T-helper 2 cell treated with Interferon-gamma antibody and Interleukin-4, amounts not matched to agents 5 μg/mL and 100 μg/mL, for 36 hours (primary cell): ENCODE measurements around the gene BACH2.

Experiments used
- DNase-seq: peaks from one replicate; pipeline ENCODE4 v3.0.0; 2021; ENCODE audit warnings: low spot score
- H3K27ac Mint-ChIP-seq: one replicate; pipeline ENCODE4 v1.8.0; 2021; ENCODE audit warnings: mild to moderate bottlenecking, mixed read lengths
- H3K27me3 Mint-ChIP-seq: one replicate; pipeline ENCODE4 v1.8.0; 2021; ENCODE audit warnings: low read depth, mixed read lengths
- H3K36me3 Mint-ChIP-seq: one replicate; pipeline ENCODE4 v1.8.0; 2021; ENCODE audit warnings: low read depth, mixed read lengths
- H3K4me1 Mint-ChIP-seq: one replicate; pipeline ENCODE4 v1.8.0; 2021; ENCODE audit warnings: low read depth, mixed read lengths
- H3K4me3 Mint-ChIP-seq: one replicate; pipeline ENCODE4 v1.8.0; 2022; ENCODE audit warnings: mild to moderate bottlenecking, moderate library complexity, mixed read lengths
- H3K9me3 Mint-ChIP-seq: one replicate; pipeline ENCODE4 v1.8.0; 2021; ENCODE audit warnings: mixed read lengths

BACH2 gene

GRCh38 chr6:90294989-90295853, 1.4 kb downstream of the BACH2 start:
- H3K36me3 Mint-ChIP-seq, result peaks cover 26% of the 10 kb centered on the region
- peak overlapping the region; percentile 89 for H3K27ac Mint-ChIP-seq
- H3K27me3 Mint-ChIP-seq, result peaks cover 21% of the 10 kb centered on the region
- no peaks in the 10 kb centered on the region for H3K9me3 Mint-ChIP-seq
- H3K4me1 Mint-ChIP-seq, result peaks cover 49% of the 10 kb centered on the region
- peak; percentile 86 for DNase-seq
- H3K4me3 Mint-ChIP-seq, result peak overlapping the region; percentile 92

- peak overlapping the region; percentile 89 for H3K27ac Mint-ChIP-seq
- peaks cover 31% of the 10 kb centered on the region for H3K36me3 Mint-ChIP-seq
- H3K27me3 Mint-ChIP-seq, result peaks cover 14% of the 10 kb centered on the region
- H3K4me3 Mint-ChIP-seq, result peak overlapping the region; percentile 92
- no peak for DNase-seq
- H3K4me1 Mint-ChIP-seq, result peaks cover 51% of the 10 kb centered on the region
- no peaks in the 10 kb centered on the region for H3K9me3 Mint-ChIP-seq
Measured at GRCh38 chr6:90294614-90294988, 2.0 kb downstream of the BACH2 start.

GRCh38 chr6:90294008-90294511, 2.6 kb downstream of the BACH2 start:
- H3K4me3 Mint-ChIP-seq, result peak overlapping the region; percentile 92
- peak overlapping the region; percentile 89 for H3K27ac Mint-ChIP-seq
- DNase-seq, result no peak
- H3K27me3 Mint-ChIP-seq, result peaks cover 10% of the 10 kb centered on the region
- peaks cover 57% of the 10 kb centered on the region for H3K4me1 Mint-ChIP-seq
- H3K9me3 Mint-ChIP-seq, result no peaks in the 10 kb centered on the region
- peaks cover 35% of the 10 kb centered on the region for H3K36me3 Mint-ChIP-seq

DNA sequence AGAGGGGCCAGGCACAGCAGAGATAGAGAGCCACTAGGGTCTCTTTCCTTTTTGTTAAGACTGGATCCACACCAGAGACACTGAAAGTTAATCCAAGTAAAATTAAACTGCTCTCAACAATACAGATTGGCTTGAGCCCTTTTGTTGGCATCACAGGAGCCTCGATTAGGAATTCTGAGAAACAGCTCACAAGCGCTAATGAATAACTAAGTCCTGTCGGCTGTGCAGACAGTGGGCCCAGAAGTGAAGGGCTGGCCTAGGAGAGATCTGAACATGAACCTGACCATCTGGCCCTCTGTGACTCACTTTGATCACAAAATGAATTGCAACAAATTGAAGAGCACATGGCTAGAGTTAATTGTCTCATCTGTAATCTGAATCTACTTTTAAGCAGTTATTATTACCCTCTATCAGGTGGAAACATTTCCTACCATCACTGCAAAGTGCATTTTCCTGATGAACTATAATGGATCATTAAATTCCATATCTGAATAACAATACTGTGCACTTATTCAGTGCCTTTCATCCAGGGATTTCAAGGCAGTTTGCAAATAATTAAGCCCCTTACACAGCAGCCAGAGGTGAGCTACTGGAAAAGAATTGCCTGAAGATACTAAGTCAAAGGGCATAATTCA, 3.2 kb downstream of the BACH2 start:
- Mint-ChIP-seq H3K4me3 (peak overlapping the region; percentile 92), H3K27me3 (peaks cover 4% of the 10 kb centered on the region), H3K4me1 (peaks cover 63% of the 10 kb centered on the region), H3K36me3 (peaks cover 35% of the 10 kb centered on the region), H3K9me3 (no peaks in the 10 kb centered on the region), H3K27ac (peak overlapping the region; percentile 89)
- DNase-seq, result no peak

DNA sequence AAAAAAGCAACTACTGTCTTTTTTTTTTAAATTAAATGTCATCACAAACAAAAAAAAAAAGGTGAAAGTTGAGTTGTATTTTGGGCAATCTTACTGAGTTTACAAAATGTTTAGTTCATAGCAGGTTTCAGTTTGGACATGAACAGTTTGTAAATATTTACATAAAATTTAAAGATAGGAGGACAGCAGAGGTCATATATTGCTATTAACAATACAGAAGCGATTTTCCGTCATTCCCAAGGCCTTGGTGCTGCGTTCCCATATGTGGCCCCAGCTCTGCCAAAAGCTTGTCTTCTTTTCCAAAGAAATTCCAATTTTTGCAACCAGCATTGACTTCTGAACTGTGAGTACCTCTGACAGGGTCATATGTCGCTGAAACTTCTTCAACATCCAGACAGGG, 5.1 kb downstream of the BACH2 start:
- DNase-seq, result no peak
- H3K36me3 Mint-ChIP-seq, result peaks cover 48% of the 10 kb centered on the region
- peak overlapping the region; percentile 33 for H3K27ac Mint-ChIP-seq
- peaks cover 78% of the 10 kb centered on the region for H3K4me1 Mint-ChIP-seq
- peak overlapping the region; percentile 92 for H3K4me3 Mint-ChIP-seq
- H3K9me3 Mint-ChIP-seq, result peaks cover 12% of the 10 kb centered on the region
- no peaks in the 10 kb centered on the region for H3K27me3 Mint-ChIP-seq

DNA sequence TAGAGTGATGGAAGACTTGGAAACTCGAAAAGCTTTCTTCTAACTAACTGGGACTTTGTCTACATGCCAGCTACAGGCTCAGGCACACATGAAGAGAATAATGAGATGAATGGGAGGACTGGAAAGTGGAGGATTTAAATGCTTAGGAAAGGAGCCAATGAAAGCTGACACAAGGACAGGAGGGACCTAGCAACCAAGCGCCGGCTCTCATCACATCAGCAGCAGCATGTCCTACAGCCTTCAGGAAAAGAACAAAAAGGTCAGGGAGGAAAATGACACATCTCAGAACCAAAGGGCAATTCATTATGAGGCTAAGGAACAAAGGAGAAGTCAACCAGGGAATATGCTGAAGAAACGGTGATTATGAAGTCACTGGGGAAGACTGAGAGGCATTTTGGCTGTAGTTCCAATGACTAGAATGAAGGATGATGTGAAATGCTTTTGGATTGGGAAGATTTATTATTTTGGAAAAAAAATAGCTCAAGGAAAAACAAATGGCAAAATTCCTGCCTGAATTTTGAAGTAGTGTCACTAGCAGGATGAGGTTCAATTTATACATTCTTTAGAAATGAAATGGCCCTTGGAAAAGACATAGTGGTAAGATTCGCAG, 5.7 kb downstream of the BACH2 start:
- peak overlapping the region; percentile 92 for H3K4me3 Mint-ChIP-seq
- peaks cover 84% of the 10 kb centered on the region for H3K4me1 Mint-ChIP-seq
- H3K27me3 Mint-ChIP-seq, result no peaks in the 10 kb centered on the region
- DNase-seq, result no peak
- peaks cover 48% of the 10 kb centered on the region for H3K36me3 Mint-ChIP-seq
- peak overlapping the region; percentile 33 for H3K27ac Mint-ChIP-seq
- peaks cover 12% of the 10 kb centered on the region for H3K9me3 Mint-ChIP-seq

- no peak for DNase-seq
- Mint-ChIP-seq H3K4me1 (peaks cover 94% of the 10 kb centered on the region), H3K27ac (no peak overlapping the region), H3K27me3 (no peaks in the 10 kb centered on the region), H3K4me3 (no peak overlapping the region), H3K36me3 (peaks cover 48% of the 10 kb centered on the region), H3K9me3 (peaks cover 12% of the 10 kb centered on the region)
Measured at GRCh38 chr6:90289902-90290301, 6.7 kb downstream of the BACH2 start.

- no peak for DNase-seq
- Mint-ChIP-seq H3K27me3 (no peaks in the 10 kb centered on the region), H3K36me3 (peaks cover 39% of the 10 kb centered on the region), H3K4me1 (peaks cover 90% of the 10 kb centered on the region), H3K27ac (peak overlapping the region; percentile 17), H3K9me3 (peaks cover 12% of the 10 kb centered on the region), H3K4me3 (no peak overlapping the region)
Measured at GRCh38 chr6:90288404-90288803, 8.2 kb downstream of the BACH2 start.

GRCh38 chr6:90286884-90287488, 9.7 kb downstream of the BACH2 start:
- H3K27ac Mint-ChIP-seq, result peak overlapping the region; percentile 91
- peaks cover 47% of the 10 kb centered on the region for H3K36me3 Mint-ChIP-seq
- H3K4me3 Mint-ChIP-seq, result peak overlapping the region; percentile 79

GRCh38 chr6:90285611-90286381, 10.8 kb downstream of the BACH2 start:
- H3K27me3 Mint-ChIP-seq, result no peaks in the 10 kb centered on the region
- H3K27ac Mint-ChIP-seq, result peak overlapping the region; percentile 91
- peak overlapping the region; percentile 79 for H3K4me3 Mint-ChIP-seq
- peaks cover 12% of the 10 kb centered on the region for H3K9me3 Mint-ChIP-seq
- peaks cover 82% of the 10 kb centered on the region for H3K4me1 Mint-ChIP-seq
- DNase-seq, result peak; percentile 65
- peaks cover 39% of the 10 kb centered on the region for H3K36me3 Mint-ChIP-seq

More at GRCh38 chr6:90286884-90287488, 9.7 kb downstream of the BACH2 start:
- peak; percentile 61 for DNase-seq
- Mint-ChIP-seq H3K27me3 (no peaks in the 10 kb centered on the region), H3K4me1 (peaks cover 85% of the 10 kb centered on the region), H3K9me3 (peaks cover 12% of the 10 kb centered on the region)

DNA sequence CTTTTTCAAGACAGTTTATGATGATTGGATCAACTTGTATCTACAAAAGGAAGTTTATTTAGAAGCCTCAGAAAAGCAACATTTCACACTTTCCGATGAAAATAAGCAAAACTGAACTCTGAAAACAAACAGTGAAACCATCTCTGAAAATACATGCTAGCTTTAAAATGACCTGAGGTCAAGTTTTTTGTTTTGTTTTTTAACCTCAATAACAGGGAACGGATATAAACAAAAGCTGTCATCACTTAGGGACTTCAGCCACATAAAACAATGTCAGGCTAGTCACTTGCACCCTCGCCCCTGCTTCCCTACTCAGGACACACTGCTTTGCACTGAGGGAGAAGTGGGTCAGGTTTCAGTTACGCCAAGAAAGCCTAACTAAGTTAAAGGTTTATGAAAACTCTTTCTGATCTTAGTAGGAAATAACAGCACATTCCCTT, 11.6 kb downstream of the BACH2 start:
- DNase-seq, result no peak
- peak overlapping the region; percentile 91 for H3K27ac Mint-ChIP-seq
- H3K4me3 Mint-ChIP-seq, result peak overlapping the region; percentile 79
- H3K4me1 Mint-ChIP-seq, result peaks cover 80% of the 10 kb centered on the region
- H3K36me3 Mint-ChIP-seq, result peaks cover 32% of the 10 kb centered on the region
- peaks cover 12% of the 10 kb centered on the region for H3K9me3 Mint-ChIP-seq
- no peaks in the 10 kb centered on the region for H3K27me3 Mint-ChIP-seq

GRCh38 chr6:90284236-90285041, 12.2 kb downstream of the BACH2 start:
- DNase-seq, result peak; percentile 81
- peaks cover 27% of the 10 kb centered on the region for H3K36me3 Mint-ChIP-seq
- no peaks in the 10 kb centered on the region for H3K27me3 Mint-ChIP-seq
- peaks cover 12% of the 10 kb centered on the region for H3K9me3 Mint-ChIP-seq
- H3K4me1 Mint-ChIP-seq, result peaks cover 80% of the 10 kb centered on the region
- peak overlapping the region; percentile 91 for H3K27ac Mint-ChIP-seq
- peak overlapping the region; percentile 79 for H3K4me3 Mint-ChIP-seq
